ENCODE results near the gene MARCHF11. TPM values are rescaled to one million over a fixed set of nuclear protein-coding genes. Genes with fewer than 3 reads are reported as not detected.

Gene MARCHF11
- total RNA-seq, 1 experiment from 2014 or later: not detected

DNA sequence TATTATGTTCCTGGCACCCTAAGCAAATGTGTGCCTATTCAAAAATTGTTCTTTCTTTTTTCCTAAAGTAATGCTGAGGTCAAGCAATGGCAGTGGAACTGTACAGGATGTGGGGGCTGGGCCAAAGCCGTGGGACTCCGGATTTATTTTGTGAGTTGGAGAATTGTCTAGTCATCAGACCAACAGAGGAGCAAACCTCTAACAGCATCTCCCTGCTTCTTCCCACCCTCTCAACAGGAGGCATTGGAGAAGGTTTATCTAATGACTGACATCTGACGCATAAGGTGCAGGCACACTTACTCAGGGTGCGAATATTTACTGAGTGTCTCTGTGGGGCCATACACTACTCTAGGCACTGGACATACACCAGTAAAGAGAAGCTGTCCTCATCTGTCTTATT is 38.6 kb downstream of the MARCHF11 start:
- Histone ChIP-seq H3K79me2 (ENCODE audit: insufficient read depth, low read length) (no peaks in the 10 kb centered on the region), H3K4me1 (ENCODE audit: control insufficient read depth in 1 of 2, insufficient read depth in 2 of 2, low read length in 2 of 2) (no peaks in the 10 kb centered on the region), H2AFZ (ENCODE audit: low read depth, low read length, poor library complexity, severe bottlenecking) (no peak overlapping the region), H3K27ac (ENCODE audit: low read depth, low read length) (no peak overlapping the region), H3K9me2 (ENCODE audit: insufficient read depth) (no peaks in the 10 kb centered on the region), H4K20me1 (ENCODE audit: insufficient read depth) (no peaks in the 10 kb centered on the region), H3K36me3 (ENCODE audit: control insufficient read depth in 1 of 2, insufficient read depth in 2 of 2, low read length in 2 of 2) (no peaks in the 10 kb centered on the region), H3K4me2 (ENCODE audit: low read length) (no peak overlapping the region), H3K9me3 (ENCODE audit: control insufficient read depth in 1 of 2, insufficient read depth in 1 of 2, low read depth in 1 of 2, low read length in 2 of 2) (peaks cover 0 to 7% of the 10 kb centered on the region in 2 experiments; a peak in 2 of 4 replicates), H3K9ac (ENCODE audit: low read length) (no peak overlapping the region), H3K27me3 (ENCODE audit: insufficient read depth, low read length) (no peaks in the 10 kb centered on the region), H3K4me3 (replicated peaks in 1 of 2; ENCODE audit: low read depth in 1 of 2, low read length in 2 of 2) (no peak overlapping the region)
- BruUV-seq (replicated peaks): no TSS peak
- RAD21 ChIA-PET (ENCODE audit: low non-redundant PET in 1 of 2, low total read pairs in 2 of 2, uncharacterized antibody in 2 of 2, unreplicated experiment in 2 of 2): no interaction called here
- intact Hi-C loops (cut with micrococcal nuclease): no loop called here
- DNase-seq (ENCODE audit: low read depth, low spot score) (no peak), ATAC-seq (no peak)
- TF ChIP-seq EZH2phosphoT487 (IDR thresholded peaks at IDR 0.05; ENCODE audit: borderline replicate concordance) (no peak), POLR2A (IDR thresholded peaks at IDR 0.05; ENCODE audit: borderline replicate concordance, extremely low read depth, insufficient read depth, insufficient read length) (no peak), ZFX (IDR thresholded peaks at IDR 0.05) (no peak), TCF7L2 (IDR thresholded peaks at IDR 0.05; ENCODE audit: borderline replicate concordance, extremely low read depth, insufficient read depth, insufficient read length) (no peak), CEBPB (IDR thresholded peaks at IDR 0.05; ENCODE audit: low read depth) (no peak), POLR2AphosphoS5 (IDR thresholded peaks at IDR 0.05; ENCODE audit: low read depth, low read length) (no peak), RAD21 (IDR thresholded peaks at IDR 0.05; ENCODE audit: low read depth) (no peak), EZH2 (IDR thresholded peaks at IDR 0.05) (no peak), SP1 (IDR thresholded peaks at IDR 0.05; ENCODE audit: low read depth) (no peak), SRF (IDR thresholded peaks at IDR 0.05; ENCODE audit: low read depth) (no peak), CBX3 (IDR thresholded peaks at IDR 0.05; ENCODE audit: low read depth) (no peak), ZNF274 (IDR thresholded peaks at IDR 0.05; ENCODE audit: low read depth, low read length) (no peak), FOSL1 (IDR thresholded peaks at IDR 0.05; ENCODE audit: low read depth) (no peak), ELF1 (IDR thresholded peaks at IDR 0.05; ENCODE audit: borderline replicate concordance, low read depth) (no peak), EGR1 (IDR thresholded peaks at IDR 0.05; ENCODE audit: low read depth) (no peak)
- TF ChIP-seq, protein P1, sequence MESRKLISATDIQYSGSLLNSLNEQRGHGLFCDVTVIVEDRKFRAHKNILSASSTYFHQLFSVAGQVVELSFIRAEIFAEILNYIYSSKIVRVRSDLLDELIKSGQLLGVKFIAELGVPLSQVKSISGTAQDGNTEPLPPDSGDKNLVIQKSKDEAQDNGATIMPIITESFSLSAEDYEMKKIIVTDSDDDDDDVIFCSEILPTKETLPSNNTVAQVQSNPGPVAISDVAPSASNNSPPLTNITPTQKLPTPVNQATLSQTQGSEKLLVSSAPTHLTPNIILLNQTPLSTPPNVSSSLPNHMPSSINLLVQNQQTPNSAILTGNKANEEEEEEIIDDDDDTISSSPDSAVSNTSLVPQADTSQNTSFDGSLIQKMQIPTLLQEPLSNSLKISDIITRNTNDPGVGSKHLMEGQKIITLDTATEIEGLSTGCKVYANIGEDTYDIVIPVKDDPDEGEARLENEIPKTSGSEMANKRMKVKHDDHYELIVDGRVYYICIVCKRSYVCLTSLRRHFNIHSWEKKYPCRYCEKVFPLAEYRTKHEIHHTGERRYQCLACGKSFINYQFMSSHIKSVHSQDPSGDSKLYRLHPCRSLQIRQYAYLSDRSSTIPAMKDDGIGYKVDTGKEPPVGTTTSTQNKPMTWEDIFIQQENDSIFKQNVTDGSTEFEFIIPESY (IDR thresholded peaks at IDR 0.05; ENCODE audit: extremely low read depth, insufficient replicate concordance, low read length): no peak
- TF ChIP-seq, protein P2, sequence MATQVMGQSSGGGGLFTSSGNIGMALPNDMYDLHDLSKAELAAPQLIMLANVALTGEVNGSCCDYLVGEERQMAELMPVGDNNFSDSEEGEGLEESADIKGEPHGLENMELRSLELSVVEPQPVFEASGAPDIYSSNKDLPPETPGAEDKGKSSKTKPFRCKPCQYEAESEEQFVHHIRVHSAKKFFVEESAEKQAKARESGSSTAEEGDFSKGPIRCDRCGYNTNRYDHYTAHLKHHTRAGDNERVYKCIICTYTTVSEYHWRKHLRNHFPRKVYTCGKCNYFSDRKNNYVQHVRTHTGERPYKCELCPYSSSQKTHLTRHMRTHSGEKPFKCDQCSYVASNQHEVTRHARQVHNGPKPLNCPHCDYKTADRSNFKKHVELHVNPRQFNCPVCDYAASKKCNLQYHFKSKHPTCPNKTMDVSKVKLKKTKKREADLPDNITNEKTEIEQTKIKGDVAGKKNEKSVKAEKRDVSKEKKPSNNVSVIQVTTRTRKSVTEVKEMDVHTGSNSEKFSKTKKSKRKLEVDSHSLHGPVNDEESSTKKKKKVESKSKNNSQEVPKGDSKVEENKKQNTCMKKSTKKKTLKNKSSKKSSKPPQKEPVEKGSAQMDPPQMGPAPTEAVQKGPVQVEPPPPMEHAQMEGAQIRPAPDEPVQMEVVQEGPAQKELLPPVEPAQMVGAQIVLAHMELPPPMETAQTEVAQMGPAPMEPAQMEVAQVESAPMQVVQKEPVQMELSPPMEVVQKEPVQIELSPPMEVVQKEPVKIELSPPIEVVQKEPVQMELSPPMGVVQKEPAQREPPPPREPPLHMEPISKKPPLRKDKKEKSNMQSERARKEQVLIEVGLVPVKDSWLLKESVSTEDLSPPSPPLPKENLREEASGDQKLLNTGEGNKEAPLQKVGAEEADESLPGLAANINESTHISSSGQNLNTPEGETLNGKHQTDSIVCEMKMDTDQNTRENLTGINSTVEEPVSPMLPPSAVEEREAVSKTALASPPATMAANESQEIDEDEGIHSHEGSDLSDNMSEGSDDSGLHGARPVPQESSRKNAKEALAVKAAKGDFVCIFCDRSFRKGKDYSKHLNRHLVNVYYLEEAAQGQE (IDR thresholded peaks at IDR 0.05; ENCODE audit: low read depth): no peak
- TF ChIP-seq, protein P3, sequence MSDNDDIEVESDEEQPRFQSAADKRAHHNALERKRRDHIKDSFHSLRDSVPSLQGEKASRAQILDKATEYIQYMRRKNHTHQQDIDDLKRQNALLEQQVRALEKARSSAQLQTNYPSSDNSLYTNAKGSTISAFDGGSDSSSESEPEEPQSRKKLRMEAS (IDR thresholded peaks at IDR 0.05): no peak
- TF ChIP-seq, protein P4, sequence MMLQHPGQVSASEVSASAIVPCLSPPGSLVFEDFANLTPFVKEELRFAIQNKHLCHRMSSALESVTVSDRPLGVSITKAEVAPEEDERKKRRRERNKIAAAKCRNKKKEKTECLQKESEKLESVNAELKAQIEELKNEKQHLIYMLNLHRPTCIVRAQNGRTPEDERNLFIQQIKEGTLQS (IDR thresholded peaks at IDR 0.05): no peak
- TF ChIP-seq, protein P5, sequence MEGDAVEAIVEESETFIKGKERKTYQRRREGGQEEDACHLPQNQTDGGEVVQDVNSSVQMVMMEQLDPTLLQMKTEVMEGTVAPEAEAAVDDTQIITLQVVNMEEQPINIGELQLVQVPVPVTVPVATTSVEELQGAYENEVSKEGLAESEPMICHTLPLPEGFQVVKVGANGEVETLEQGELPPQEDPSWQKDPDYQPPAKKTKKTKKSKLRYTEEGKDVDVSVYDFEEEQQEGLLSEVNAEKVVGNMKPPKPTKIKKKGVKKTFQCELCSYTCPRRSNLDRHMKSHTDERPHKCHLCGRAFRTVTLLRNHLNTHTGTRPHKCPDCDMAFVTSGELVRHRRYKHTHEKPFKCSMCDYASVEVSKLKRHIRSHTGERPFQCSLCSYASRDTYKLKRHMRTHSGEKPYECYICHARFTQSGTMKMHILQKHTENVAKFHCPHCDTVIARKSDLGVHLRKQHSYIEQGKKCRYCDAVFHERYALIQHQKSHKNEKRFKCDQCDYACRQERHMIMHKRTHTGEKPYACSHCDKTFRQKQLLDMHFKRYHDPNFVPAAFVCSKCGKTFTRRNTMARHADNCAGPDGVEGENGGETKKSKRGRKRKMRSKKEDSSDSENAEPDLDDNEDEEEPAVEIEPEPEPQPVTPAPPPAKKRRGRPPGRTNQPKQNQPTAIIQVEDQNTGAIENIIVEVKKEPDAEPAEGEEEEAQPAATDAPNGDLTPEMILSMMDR (IDR thresholded peaks at IDR 0.05 in 2 of 3, conservative IDR thresholded peaks at IDR 0.05 in 1 of 3; ENCODE audit: borderline replicate concordance in 1 of 3, insufficient read depth in 1 of 3, low read depth in 2 of 3, low read length in 2 of 3): no peak
- CTCF ChIA-PET: no interaction called here
- POLR2A ChIA-PET: no interaction called here

All from HCT116 (cell line).